Mesenchymal stem cell (in vitro differentiated cells and primary cell): ENCODE measurements around the gene GALNT18.

ENCODE experiments used
- DNase-seq: peaks from one replicate; pipeline ENCODE4 v3.0.0-alpha.2; 2013
- H2AFZ ChIP-seq: one replicate; pipeline ENCODE4 v1.6.1; 2013; ENCODE audit warnings: low read depth, mild to moderate bottlenecking, control low read depth, inconsistent platforms, low read length, moderate library complexity
- H2AK5ac ChIP-seq: 2 replicates; pipeline ENCODE4 v1.6.1; 2013; ENCODE audit warnings: low read length, moderate library complexity, mild to moderate bottlenecking, inconsistent platforms; ENCODE audit not compliant: severe bottlenecking
- H2BK120ac ChIP-seq: one replicate; pipeline ENCODE4 v1.6.1; 2013; ENCODE audit warnings: low read depth, mild to moderate bottlenecking, inconsistent platforms, low read length, moderate library complexity
- H2BK12ac ChIP-seq, 2 experiments: one replicate each; pipeline ENCODE4 v1.6.1; 2013; ENCODE audit warnings: inconsistent platforms in 2 of 2, low read length in 2 of 2, mild to moderate bottlenecking in 2 of 2, moderate library complexity in 2 of 2, control low read depth in 1 of 2
- H2BK15ac ChIP-seq: one replicate; pipeline ENCODE4 v1.6.1; 2013; ENCODE audit warnings: mild to moderate bottlenecking, low read depth, inconsistent platforms; ENCODE audit not compliant: poor library complexity, severe bottlenecking
- H2BK5ac ChIP-seq: 2 replicates; pipeline ENCODE4 v1.6.1; 2013; ENCODE audit warnings: low read depth, mild to moderate bottlenecking, low read length, control low read depth, inconsistent platforms; ENCODE audit not compliant: poor library complexity, severe bottlenecking
- H3K14ac ChIP-seq, 2 experiments: one replicate each; pipeline ENCODE4 v1.6.1; 2013; ENCODE audit warnings: inconsistent platforms in 2 of 2, low read length in 2 of 2, control low read depth in 1 of 2, mild to moderate bottlenecking in 1 of 2, moderate library complexity in 1 of 2
- H3K18ac ChIP-seq, 2 experiments: one replicate each; pipeline ENCODE4 v1.6.1; 2013; ENCODE audit warnings: inconsistent platforms in 2 of 2, low read length in 2 of 2, control low read depth in 1 of 2, low read depth in 1 of 2, mild to moderate bottlenecking in 1 of 2
- H3K23ac ChIP-seq, 2 experiments: one replicate each; pipeline ENCODE4 v1.6.1; 2013; ENCODE audit warnings: inconsistent platforms in 2 of 2, low read length in 2 of 2, mild to moderate bottlenecking in 2 of 2, moderate library complexity in 2 of 2, control low read depth in 1 of 2
- H3K27ac ChIP-seq: 2 replicates; pipeline ENCODE4 v1.5.1; 2013; ENCODE audit warnings: mild to moderate bottlenecking, moderate library complexity, low read length, control low read depth, inconsistent platforms; ENCODE audit not compliant: poor library complexity, severe bottlenecking
- H3K27me3 ChIP-seq, 2 experiments: 2 replicates each; pipeline versions ENCODE4 v1.6.1 to v1.7.0; 2013; ENCODE audit warnings: low read length in 2 of 2, mild to moderate bottlenecking in 2 of 2, moderate library complexity in 2 of 2, control low read depth in 1 of 2, inconsistent platforms in 1 of 2; ENCODE audit not compliant: control insufficient read depth in 1 of 2, insufficient read depth in 1 of 2
- H3K36me3 ChIP-seq, 2 experiments: 2 replicates each; pipeline versions ENCODE4 v1.6.1 to v1.7.0; 2013; ENCODE audit warnings: low read length in 2 of 2, control low read depth in 1 of 2, inconsistent platforms in 1 of 2, low read depth in 1 of 2, mild to moderate bottlenecking in 1 of 2; ENCODE audit not compliant: insufficient read depth in 2 of 2, control insufficient read depth in 1 of 2
- H3K4ac ChIP-seq, 2 experiments: one replicate each; pipeline ENCODE4 v1.6.1; 2013; ENCODE audit warnings: inconsistent platforms in 2 of 2, low read length in 2 of 2, mild to moderate bottlenecking in 2 of 2, moderate library complexity in 2 of 2, control low read depth in 1 of 2, low read depth in 1 of 2
- H3K4me1 ChIP-seq: 2 replicates; pipeline ENCODE4 v1.6.1; 2013; ENCODE audit warnings: low read depth, low read length, control low read depth; ENCODE audit not compliant: control insufficient read depth, insufficient read depth
- H3K4me2 ChIP-seq: 2 replicates; pipeline ENCODE4 v1.6.1; 2013; ENCODE audit warnings: low read length, mild to moderate bottlenecking, inconsistent platforms; ENCODE audit not compliant: poor library complexity, severe bottlenecking
- H3K4me3 ChIP-seq, 2 experiments: 2 replicates each; pipeline versions ENCODE4 v1.5.1 to v1.7.0; 2013; ENCODE audit warnings: low read length in 2 of 2, mild to moderate bottlenecking in 2 of 2, control low read depth in 1 of 2, low read depth in 1 of 2; ENCODE audit not compliant: insufficient read depth in 1 of 2
- H3K79me1 ChIP-seq: replicated peaks from 2 replicates; pipeline ENCODE4 v1.6.1; 2013; ENCODE audit warnings: mild to moderate bottlenecking, control low read depth, low read length, inconsistent platforms; ENCODE audit not compliant: poor library complexity, severe bottlenecking
- H3K9ac ChIP-seq: 2 replicates; pipeline ENCODE4 v1.7.0; 2013; ENCODE audit warnings: mild to moderate bottlenecking, low read length, moderate library complexity
- H3K9me3 ChIP-seq: 2 replicates; pipeline ENCODE4 v1.7.0; 2013; ENCODE audit warnings: mild to moderate bottlenecking, low read length; ENCODE audit not compliant: control insufficient read depth
- H4K8ac ChIP-seq: one replicate; pipeline ENCODE4 v1.6.1; 2013; ENCODE audit warnings: inconsistent platforms, mild to moderate bottlenecking, low read length, moderate library complexity
- H4K91ac ChIP-seq: one replicate; pipeline ENCODE4 v1.6.1; 2013; ENCODE audit warnings: mild to moderate bottlenecking, low read length, inconsistent platforms
- WGBS: methylation state at CpG from one replicate; pipeline ENCODE4 v1.1.7; 2013; ENCODE audit warnings: mixed read lengths; 5-methylcytosine and 5-hydroxymethylcytosine counted together

The GALNT18 gene

GRCh38 chr11:11615086-11615485, 6.7 kb downstream of the GALNT18 start:
- Histone ChIP-seq H2BK5ac (no peak overlapping the region), H2AFZ (no peak overlapping the region), H3K14ac (no peak overlapping the region), H3K4me3 (no peak overlapping the region), H3K4me2 (no peak overlapping the region), H3K79me1 (no peaks in the 10 kb centered on the region), H3K27ac (no peak overlapping the region), H3K18ac (no peak overlapping the region), H2AK5ac (no peak overlapping the region), H3K9ac (no peak overlapping the region), H3K4me1 (peaks cover 2% of the 10 kb centered on the region), H2BK12ac (no peak overlapping the region), H2BK15ac (no peak overlapping the region), H4K91ac (no peak overlapping the region), H3K9me3 (no peaks in the 10 kb centered on the region), H3K27me3 (peaks cover 42 to 57% of the 10 kb centered on the region in 2 experiments), H3K36me3 (no peaks in the 10 kb centered on the region), H4K8ac (no peak overlapping the region), H3K4ac (no peak overlapping the region), H3K23ac (no peak overlapping the region), H2BK120ac (no peak overlapping the region)
- WGBS, result 99% methylated on average over 3 of the region's 4 CpGs
- DNase-seq, result no peak

- Histone ChIP-seq H3K79me1 (no peaks in the 10 kb centered on the region), H2AK5ac (no peak overlapping the region), H3K9ac (no peak overlapping the region), H2BK15ac (no peak overlapping the region), H3K36me3 (no peaks in the 10 kb centered on the region), H3K9me3 (no peaks in the 10 kb centered on the region), H3K4ac (no peak overlapping the region), H3K4me1 (no peaks in the 10 kb centered on the region), H2BK120ac (no peak overlapping the region), H4K91ac (no peak overlapping the region), H3K27me3 (peaks cover 25 to 41% of the 10 kb centered on the region in 2 experiments), H2BK5ac (no peak overlapping the region), H3K27ac (no peak overlapping the region), H3K23ac (no peak overlapping the region), H2BK12ac (no peak overlapping the region), H4K8ac (no peak overlapping the region), H3K4me3 (no peak overlapping the region), H2AFZ (no peak overlapping the region), H3K18ac (no peak overlapping the region), H3K4me2 (no peak overlapping the region), H3K14ac (no peak overlapping the region)
- 87% methylated on average over 4 of the region's 4 CpGs for WGBS
- no peak for DNase-seq
Observed at GRCh38 chr11:11612439-11612838, 9.4 kb downstream of the GALNT18 start.

GRCh38 chr11:11611381-11611780, 10.4 kb downstream of the GALNT18 start:
- WGBS, result 93% methylated on average over 6 of the region's 6 CpGs
- Histone ChIP-seq H3K27me3 (peaks cover 25 to 41% of the 10 kb centered on the region in 2 experiments), H3K4me1 (no peaks in the 10 kb centered on the region), H4K8ac (no peak overlapping the region), H2AFZ (no peak overlapping the region), H3K23ac (no peak overlapping the region), H3K14ac (no peak overlapping the region), H3K36me3 (no peaks in the 10 kb centered on the region), H4K91ac (no peak overlapping the region), H3K9ac (no peak overlapping the region), H3K18ac (no peak overlapping the region), H2BK12ac (no peak overlapping the region), H3K79me1 (no peaks in the 10 kb centered on the region), H3K27ac (no peak overlapping the region), H2BK15ac (no peak overlapping the region), H3K4ac (no peak overlapping the region), H3K4me3 (no peak overlapping the region), H2BK5ac (no peak overlapping the region), H3K9me3 (no peaks in the 10 kb centered on the region), H3K4me2 (no peak overlapping the region), H2BK120ac (no peak overlapping the region), H2AK5ac (no peak overlapping the region)
- no peak for DNase-seq

GRCh38 chr11:11608783-11609232, 13.0 kb downstream of the GALNT18 start:
- 43% methylated on average over 2 of the region's 2 CpGs for WGBS
- Histone ChIP-seq H3K4me2 (no peak overlapping the region), H2BK120ac (no peak overlapping the region)

More at GRCh38 chr11:11608783-11609232, 13.0 kb downstream of the GALNT18 start:
- Histone ChIP-seq H2AFZ (no peak overlapping the region), H2BK12ac (no peak overlapping the region), H3K36me3 (no peaks in the 10 kb centered on the region), H4K8ac (no peak overlapping the region), H3K9ac (no peak overlapping the region), H3K79me1 (no peaks in the 10 kb centered on the region), H2BK5ac (no peak overlapping the region), H3K23ac (no peak overlapping the region), H3K4me1 (no peaks in the 10 kb centered on the region), H2BK15ac (no peak overlapping the region), H3K27ac (no peak overlapping the region), H3K14ac (no peak overlapping the region), H3K4me3 (no peak overlapping the region), H3K9me3 (no peaks in the 10 kb centered on the region), H3K27me3 (peaks cover 34 to 51% of the 10 kb centered on the region in 2 experiments), H3K18ac (no peak overlapping the region), H4K91ac (no peak overlapping the region), H2AK5ac (no peak overlapping the region), H3K4ac (no peak overlapping the region)
- DNase-seq, result peak; percentile 33
